ENCODE data around the gene KCTD16. TPM values are rescaled to one million over a fixed set of nuclear protein-coding genes. Genes with fewer than 3 reads are reported as not detected.

The KCTD16 gene
- total RNA-seq, 6 experiments from 2014 or later: 1.5 to 3.6 (median 3.0) TPM

GRCh38 chr5:144307736-144308135 lies 137.1 kb downstream of the KCTD16 start:
- no peak overlapping the region for H3K27ac Mint-ChIP-seq
- H3K4me3 Mint-ChIP-seq: no peak overlapping the region
- DNase-seq: no peak
- no peaks in the 10 kb centered on the region for H3K36me3 Mint-ChIP-seq (ENCODE audit: low read depth)
- H3K4me1 Mint-ChIP-seq (ENCODE audit: low read depth): peaks cover 22% of the 10 kb centered on the region
- H3K9me3 Mint-ChIP-seq: no peaks in the 10 kb centered on the region
- peaks cover 4% of the 10 kb centered on the region for H3K27me3 Mint-ChIP-seq (ENCODE audit: insufficient read depth)
- TF ChIP-seq, protein P1, sequence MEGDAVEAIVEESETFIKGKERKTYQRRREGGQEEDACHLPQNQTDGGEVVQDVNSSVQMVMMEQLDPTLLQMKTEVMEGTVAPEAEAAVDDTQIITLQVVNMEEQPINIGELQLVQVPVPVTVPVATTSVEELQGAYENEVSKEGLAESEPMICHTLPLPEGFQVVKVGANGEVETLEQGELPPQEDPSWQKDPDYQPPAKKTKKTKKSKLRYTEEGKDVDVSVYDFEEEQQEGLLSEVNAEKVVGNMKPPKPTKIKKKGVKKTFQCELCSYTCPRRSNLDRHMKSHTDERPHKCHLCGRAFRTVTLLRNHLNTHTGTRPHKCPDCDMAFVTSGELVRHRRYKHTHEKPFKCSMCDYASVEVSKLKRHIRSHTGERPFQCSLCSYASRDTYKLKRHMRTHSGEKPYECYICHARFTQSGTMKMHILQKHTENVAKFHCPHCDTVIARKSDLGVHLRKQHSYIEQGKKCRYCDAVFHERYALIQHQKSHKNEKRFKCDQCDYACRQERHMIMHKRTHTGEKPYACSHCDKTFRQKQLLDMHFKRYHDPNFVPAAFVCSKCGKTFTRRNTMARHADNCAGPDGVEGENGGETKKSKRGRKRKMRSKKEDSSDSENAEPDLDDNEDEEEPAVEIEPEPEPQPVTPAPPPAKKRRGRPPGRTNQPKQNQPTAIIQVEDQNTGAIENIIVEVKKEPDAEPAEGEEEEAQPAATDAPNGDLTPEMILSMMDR (IDR thresholded peaks at IDR 0.05): no peak

DNA sequence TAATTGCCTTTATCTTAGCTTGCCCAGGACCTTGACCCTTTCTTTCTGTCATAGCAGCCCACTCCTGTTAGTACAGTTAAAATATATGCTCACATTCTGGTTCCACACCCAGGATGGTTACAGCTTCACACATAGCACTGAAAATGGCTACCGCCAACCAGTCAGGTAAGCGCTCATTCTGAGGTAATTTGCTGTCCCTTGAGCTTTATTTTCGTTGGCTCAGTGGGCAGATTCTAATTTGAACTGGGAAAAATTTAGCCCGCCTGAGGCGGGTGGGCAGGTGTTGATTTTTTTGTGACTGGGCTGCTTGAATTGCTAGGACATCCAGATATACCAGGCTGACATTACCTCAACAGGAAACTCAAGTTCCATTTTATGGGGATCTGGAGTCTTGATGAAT lies 137.5 kb downstream of the KCTD16 start:
- DNase-seq: no peak
- Mint-ChIP-seq H3K36me3 (ENCODE audit: low read depth) (no peaks in the 10 kb centered on the region), H3K27me3 (ENCODE audit: insufficient read depth) (peaks cover 4% of the 10 kb centered on the region), H3K4me3 (no peak overlapping the region), H3K27ac (no peak overlapping the region), H3K9me3 (no peaks in the 10 kb centered on the region), H3K4me1 (ENCODE audit: low read depth) (peaks cover 26% of the 10 kb centered on the region)
- TF ChIP-seq, protein P1 (IDR thresholded peaks at IDR 0.05): no peak

- H3K27me3 Mint-ChIP-seq (ENCODE audit: insufficient read depth): peaks cover 4% of the 10 kb centered on the region; the same call in 1 of the 2 replicates
- DNase-seq: no peak
Measured at GRCh38 chr5:144308906-144309670, 138.4 kb downstream of the KCTD16 start.

DNA sequence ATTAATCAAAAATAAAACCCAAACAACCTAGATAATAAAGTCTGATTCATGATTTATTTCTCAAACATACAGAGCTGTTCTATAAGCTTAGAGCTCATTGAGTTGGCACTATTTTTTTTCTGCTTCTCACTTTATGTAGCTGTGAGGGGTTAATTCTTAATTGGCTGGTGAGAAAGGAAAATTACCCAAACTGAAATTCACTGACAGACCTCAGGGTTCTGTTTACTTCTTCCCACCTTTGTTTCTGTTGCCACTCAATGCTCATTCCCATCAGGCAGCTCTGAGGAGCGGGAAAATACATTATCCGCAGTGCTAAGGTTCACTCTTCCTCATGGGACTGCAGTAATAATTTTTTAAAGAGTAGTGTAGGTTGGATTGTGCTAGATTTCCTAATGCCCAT lies 139.9 kb downstream of the KCTD16 start:
- TF ChIP-seq, protein P1 (IDR thresholded peaks at IDR 0.05): no peak
- Mint-ChIP-seq H3K36me3 (ENCODE audit: low read depth) (no peaks in the 10 kb centered on the region), H3K27me3 (ENCODE audit: insufficient read depth) (peaks cover 4% of the 10 kb centered on the region; the same call in 1 of the 2 replicates), H3K4me3 (no peak overlapping the region), H3K4me1 (ENCODE audit: low read depth) (peaks cover 42% of the 10 kb centered on the region), H3K27ac (no peak overlapping the region), H3K9me3 (no peaks in the 10 kb centered on the region)
- DNase-seq: no peak

More at GRCh38 chr5:144308906-144309670, 138.4 kb downstream of the KCTD16 start:
- Mint-ChIP-seq H3K27ac (no peak overlapping the region), H3K36me3 (ENCODE audit: low read depth) (no peaks in the 10 kb centered on the region), H3K4me1 (ENCODE audit: low read depth) (peaks cover 34% of the 10 kb centered on the region), H3K9me3 (no peaks in the 10 kb centered on the region), H3K4me3 (no peak overlapping the region)
- TF ChIP-seq, protein P1 (IDR thresholded peaks at IDR 0.05): no peak

- Mint-ChIP-seq H3K9me3 (no peaks in the 10 kb centered on the region), H3K4me3 (no peak overlapping the region), H3K36me3 (ENCODE audit: low read depth) (no peaks in the 10 kb centered on the region), H3K27me3 (ENCODE audit: insufficient read depth) (no peaks in the 10 kb centered on the region), H3K27ac (no peak overlapping the region), H3K4me1 (ENCODE audit: low read depth) (peaks cover 58% of the 10 kb centered on the region)
- DNase-seq: no peak
- TF ChIP-seq, protein P1 (IDR thresholded peaks at IDR 0.05): no peak
Measured at GRCh38 chr5:144313147-144313726, 142.6 kb downstream of the KCTD16 start.
